ENCODE data around the gene OSTN. TPM values are rescaled to one million over a fixed set of nuclear protein-coding genes. Genes with fewer than 3 reads are reported as not detected.

Gene OSTN
- total RNA-seq, 4 donors from 2014 or later, result not detected

DNA sequence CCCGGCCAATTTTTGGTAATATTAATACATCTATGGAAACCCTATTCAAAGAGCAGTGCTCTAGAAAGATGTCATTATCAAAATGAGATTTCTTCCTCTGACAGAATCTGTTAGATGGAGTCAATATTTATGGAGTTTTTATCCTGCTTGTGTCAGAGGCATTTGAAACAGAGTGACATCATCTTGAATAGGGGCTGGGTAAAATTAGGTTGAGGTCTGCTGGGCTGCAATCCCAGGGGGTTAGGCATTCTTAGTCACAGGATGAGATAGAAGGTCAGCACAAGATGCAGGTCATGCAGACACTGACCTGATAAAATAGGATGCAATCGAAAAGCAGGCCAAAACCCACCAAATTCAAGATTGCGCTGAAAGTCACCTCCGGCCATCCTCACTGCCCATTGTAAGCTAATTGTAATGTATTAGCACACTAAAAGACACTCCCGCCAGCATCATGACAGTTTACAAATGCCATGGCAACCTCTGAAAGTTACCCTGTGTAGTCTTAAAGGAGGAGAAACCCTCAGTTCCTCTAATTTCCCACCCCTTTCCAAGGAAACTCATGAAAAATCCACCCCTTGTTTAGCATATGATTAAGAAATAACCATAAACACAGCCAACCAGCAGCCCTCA, 102.9 kb downstream of the OSTN start:
- TF ChIP-seq, protein P1, sequence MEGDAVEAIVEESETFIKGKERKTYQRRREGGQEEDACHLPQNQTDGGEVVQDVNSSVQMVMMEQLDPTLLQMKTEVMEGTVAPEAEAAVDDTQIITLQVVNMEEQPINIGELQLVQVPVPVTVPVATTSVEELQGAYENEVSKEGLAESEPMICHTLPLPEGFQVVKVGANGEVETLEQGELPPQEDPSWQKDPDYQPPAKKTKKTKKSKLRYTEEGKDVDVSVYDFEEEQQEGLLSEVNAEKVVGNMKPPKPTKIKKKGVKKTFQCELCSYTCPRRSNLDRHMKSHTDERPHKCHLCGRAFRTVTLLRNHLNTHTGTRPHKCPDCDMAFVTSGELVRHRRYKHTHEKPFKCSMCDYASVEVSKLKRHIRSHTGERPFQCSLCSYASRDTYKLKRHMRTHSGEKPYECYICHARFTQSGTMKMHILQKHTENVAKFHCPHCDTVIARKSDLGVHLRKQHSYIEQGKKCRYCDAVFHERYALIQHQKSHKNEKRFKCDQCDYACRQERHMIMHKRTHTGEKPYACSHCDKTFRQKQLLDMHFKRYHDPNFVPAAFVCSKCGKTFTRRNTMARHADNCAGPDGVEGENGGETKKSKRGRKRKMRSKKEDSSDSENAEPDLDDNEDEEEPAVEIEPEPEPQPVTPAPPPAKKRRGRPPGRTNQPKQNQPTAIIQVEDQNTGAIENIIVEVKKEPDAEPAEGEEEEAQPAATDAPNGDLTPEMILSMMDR (IDR thresholded peaks at IDR 0.05; ENCODE audit: low read depth), result no peak

DNA sequence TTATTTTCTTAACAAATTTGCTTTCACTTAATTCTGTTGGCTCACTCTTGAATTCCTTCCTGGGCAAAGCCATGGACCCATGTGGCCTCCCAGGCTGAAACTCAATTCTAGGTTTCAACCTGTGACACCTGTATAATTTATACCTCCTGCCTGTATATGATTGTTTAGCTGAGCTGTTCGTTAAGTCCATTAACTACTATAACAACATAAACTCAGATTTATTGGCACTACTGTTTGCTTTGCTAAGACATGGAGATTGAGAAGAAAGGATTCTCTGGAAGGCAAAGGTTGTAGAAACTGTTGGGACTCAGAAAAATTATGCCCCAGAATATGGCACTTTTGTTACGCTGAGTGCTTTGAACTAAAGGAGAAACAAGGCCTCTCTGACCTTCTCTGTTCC, 103.4 kb downstream of the OSTN start:
- TF ChIP-seq, protein P1 (IDR thresholded peaks at IDR 0.05; ENCODE audit: low read depth), result no peak

DNA sequence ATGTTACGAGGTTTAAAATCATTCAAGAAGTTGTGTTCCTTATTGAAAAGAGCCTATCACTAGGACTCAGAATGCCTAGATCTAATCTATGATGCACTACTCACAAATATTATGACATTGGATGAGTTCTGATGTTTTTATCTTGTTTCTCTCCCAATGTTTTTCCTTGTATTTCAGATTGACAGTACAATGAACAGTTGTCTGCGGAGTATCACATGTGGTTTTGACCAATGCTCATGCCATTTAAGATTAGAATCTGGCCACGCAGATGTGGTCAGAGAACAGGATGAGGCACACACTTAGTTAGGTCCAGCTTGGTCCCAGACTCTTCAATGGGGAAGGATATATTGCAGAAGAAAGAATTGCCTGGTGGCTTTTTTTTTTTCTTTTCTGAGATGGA, 104.6 kb downstream of the OSTN start:
- TF ChIP-seq, protein P1 (IDR thresholded peaks at IDR 0.05; ENCODE audit: low read depth), result no peak

DNA sequence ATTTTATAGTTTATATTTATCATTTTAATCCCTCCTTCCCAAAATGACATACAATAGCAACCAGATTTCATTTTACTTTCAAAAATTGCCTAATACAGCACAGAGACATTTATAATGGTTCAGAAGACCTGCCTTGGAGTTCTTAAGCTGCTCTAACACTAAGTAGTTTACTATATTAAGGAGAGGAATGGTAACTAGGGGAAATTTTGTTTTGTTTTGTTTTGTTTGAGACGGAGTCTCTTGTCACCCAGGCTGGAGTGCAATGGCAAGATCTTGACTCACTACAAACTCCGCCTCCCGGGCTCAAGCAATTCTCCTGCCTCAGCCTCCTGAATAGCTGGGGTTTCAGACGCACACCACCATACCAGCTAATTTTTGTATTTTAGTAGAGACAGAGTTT, 107.4 kb downstream of the OSTN start:
- TF ChIP-seq, protein P1 (IDR thresholded peaks at IDR 0.05; ENCODE audit: low read depth), result no peak

DNA sequence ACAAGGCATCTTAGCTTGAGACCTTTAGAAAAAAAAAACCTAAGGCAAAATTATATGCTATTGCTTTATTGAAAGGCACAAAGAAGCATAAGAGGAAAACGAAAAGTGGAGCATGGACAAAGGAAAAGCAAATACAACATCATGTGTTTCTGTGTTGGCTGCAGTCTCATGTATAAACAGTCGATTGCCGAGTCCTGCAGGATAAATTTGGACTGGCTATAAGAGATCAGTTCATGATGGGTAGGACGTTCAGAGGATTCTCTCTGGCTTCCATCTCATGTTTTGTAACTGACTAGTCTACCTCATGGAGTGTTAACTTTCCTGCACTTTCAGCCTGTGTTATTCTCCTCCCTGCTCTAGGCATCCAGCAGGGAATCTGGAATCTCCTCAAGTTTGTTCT, 108.3 kb downstream of the OSTN start:
- TF ChIP-seq, protein P1 (IDR thresholded peaks at IDR 0.05; ENCODE audit: low read depth), result no peak

DNA sequence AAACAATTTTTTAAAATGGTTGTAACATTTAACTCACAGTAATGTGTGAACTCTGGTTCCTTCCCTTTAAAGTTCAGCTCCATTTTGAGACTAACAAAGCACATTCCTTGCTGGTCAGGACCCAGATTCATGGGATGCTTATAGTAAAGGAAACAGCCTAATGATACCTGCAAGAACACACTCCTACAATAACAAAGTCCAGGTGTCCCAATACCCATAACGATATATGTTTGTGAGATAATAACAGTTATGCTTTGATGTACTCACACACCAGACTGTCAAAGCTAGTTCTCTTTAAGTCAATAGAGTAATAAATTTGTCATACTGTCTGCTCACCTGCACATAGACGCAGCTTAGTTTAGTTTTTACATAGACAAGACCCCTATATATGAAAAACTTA, 114.3 kb downstream of the OSTN start:
- TF ChIP-seq, protein P1 (IDR thresholded peaks at IDR 0.05; ENCODE audit: low read depth), result no peak

DNA sequence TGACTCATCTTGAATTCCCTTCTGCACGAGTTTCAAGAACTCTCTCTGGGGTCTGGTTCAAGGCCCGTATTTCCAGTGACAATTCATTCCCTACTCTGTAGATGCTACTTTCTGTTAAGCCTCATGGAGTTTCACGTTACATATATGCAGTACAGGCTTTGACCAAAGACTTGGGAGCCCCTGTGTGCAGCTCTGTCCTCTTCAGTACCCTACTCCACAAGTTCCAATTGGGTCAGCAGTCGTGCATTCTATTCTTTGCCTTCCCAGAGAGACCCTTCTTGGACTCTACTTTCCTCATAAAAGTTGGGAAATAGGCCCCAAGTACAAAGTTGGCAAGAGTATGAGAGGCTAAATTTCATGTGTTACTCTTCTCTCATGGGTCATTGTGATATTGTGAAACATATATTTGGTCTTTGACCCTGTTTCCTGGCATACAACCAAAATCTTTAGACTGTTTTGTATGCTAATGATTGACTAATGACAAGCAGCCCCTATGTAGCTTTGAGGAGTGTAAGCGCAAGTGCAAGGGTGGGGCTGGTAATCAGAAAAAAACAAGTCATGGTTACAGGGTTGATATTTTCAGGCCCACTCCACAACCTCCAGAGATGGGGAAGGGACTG, 115.2 kb downstream of the OSTN start:
- TF ChIP-seq, protein P1 (IDR thresholded peaks at IDR 0.05; ENCODE audit: low read depth), result no peak

Other genes starting within 250 kb of the OSTN start
- gene CCDC50, start 130.2 kb downstream of the OSTN start, total RNA-seq, result 100 to 1,000 TPM; 137 to 221 (median 160) TPM
- gene UTS2B, start 131.3 kb downstream of the OSTN start, total RNA-seq, result 1 to 10 TPM in 2 of 4 donors, under 1 TPM in 2; 0.82 to 2.0 (median 1.1) TPM

Data from subcutaneous adipose tissue (tissue), 4 donors.